HG03045 (cell line): ENCODE data around the gene C1orf52.
"Not testable (repeated sequence)": the region's sequence is repeated elsewhere in the genome, so short reads cannot be mapped to it uniquely, and the experiment has no call there.

Experiments
- ATAC-seq: cut with Tn5 transposase; IDR thresholded peaks from one replicate; pipeline ENCODE4 v1.9.1; 2021; ENCODE audit warnings: mild to moderate bottlenecking, moderate library complexity; ENCODE audit not compliant: unreplicated experiment

C1orf52 gene

GRCh38 chr1:85278853-85279314 lies 19.4 kb upstream of the C1orf52 start:
- peak; percentile 10 for ATAC-seq

GRCh38 chr1:85277802-85278201 lies 18.3 kb upstream of the C1orf52 start:
- no peak for ATAC-seq

- no peak for ATAC-seq
Observed at GRCh38 chr1:85276978-85277639, 17.6 kb upstream of the C1orf52 start.

GRCh38 chr1:85276215-85276977 lies 16.9 kb upstream of the C1orf52 start, which contains the start of gene BCL10:
TSS of gene BCL10 (minus strand) at chr1:85276632. CDS start at chr1:85276352, 280 bp downstream.
- ATAC-seq: peak; percentile 98

GRCh38 chr1:85275701-85276214 lies 16.3 kb upstream of the C1orf52 start:
- ATAC-seq: peak; percentile 17

GRCh38 chr1:85274969-85275453 lies 15.5 kb upstream of the C1orf52 start:
- no peak for ATAC-seq

- ATAC-seq: no peak
Observed at GRCh38 chr1:85273397-85273796, 13.9 kb upstream of the C1orf52 start.

GRCh38 chr1:85268801-85269585 lies 9.5 kb upstream of the C1orf52 start:
- ATAC-seq: no peak

- ATAC-seq: no peak
Observed at GRCh38 chr1:85267313-85267712, 7.9 kb upstream of the C1orf52 start.

GRCh38 chr1:85264150-85264549 lies 4.7 kb upstream of the C1orf52 start:
- ATAC-seq: no peak

GRCh38 chr1:85262985-85263384 lies 3.5 kb upstream of the C1orf52 start:
- ATAC-seq: no peak

GRCh38 chr1:85259912-85260274 lies 431 bp upstream of the C1orf52 start:
- no peak for ATAC-seq

- ATAC-seq: no peak
Observed at GRCh38 chr1:85258536-85259117, 835 bp downstream of the C1orf52 start.

- not testable (repeated sequence) for ATAC-seq
Observed at GRCh38 chr1:85249042-85249441, 10.4 kb downstream of the C1orf52 start.

GRCh38 chr1:85245891-85246290 lies 13.6 kb downstream of the C1orf52 start:
- no peak for ATAC-seq

- no peak for ATAC-seq
Observed at GRCh38 chr1:85245456-85245855, 14.0 kb downstream of the C1orf52 start.

- ATAC-seq: no peak
Observed at GRCh38 chr1:85244271-85245061, 15.0 kb downstream of the C1orf52 start.

- ATAC-seq: no peak
Observed at GRCh38 chr1:85243372-85243771, 16.1 kb downstream of the C1orf52 start.

- no peak for ATAC-seq
Observed at GRCh38 chr1:85240643-85241042, 18.8 kb downstream of the C1orf52 start.

GRCh38 chr1:85240174-85240601 lies 19.3 kb downstream of the C1orf52 start:
- ATAC-seq: no peak
